RWPE1 (cell line): ENCODE data around the gene ESR2.
"Not testable (repeated sequence)": the region's sequence is repeated elsewhere in the genome, so short reads cannot be mapped to it uniquely, and the experiment has no call there.

Experiments
- CTCF ChIA-PET: fragments of 350-600 bp; sonication (Branson Sonifier 250); formaldehyde crosslinking; extraction: SDS; loops from one replicate; lab custom pipeline; 2021; lab: Yijun Ruan, JAX
- POLR2A ChIA-PET: fragments of 400-600 bp; formaldehyde crosslinking; extraction: SDS; loops from one replicate; lab custom pipeline; 2020; ENCODE audit warnings: antibody characterized with exemption; ENCODE audit not compliant: low non-redundant PET; lab: Yijun Ruan, JAX
- DNase-seq: peaks from one replicate; pipeline ENCODE4 v3.0.0; 2012; ENCODE audit warnings: low spot score
- H3K27ac ChIP-seq: fragments of 450-650 bp; 2 replicates; pipeline ENCODE4 v1.5.1; 2017
- CTCF ChIP-seq: fragments of 450-650 bp; conservative IDR thresholded peaks from 2 replicates; pipeline ENCODE4 v1.5.1; 2017; ENCODE audit warnings: low read depth, mild to moderate bottlenecking

ESR2 gene

GRCh38 chr14:64123241-64123822 is 170.8 kb downstream of the ESR2 start:
- ChIA-PET CTCF (no interaction called here), POLR2A (no interaction called here)
- no peak overlapping the region for H3K27ac ChIP-seq
- no peak for DNase-seq
- no peak for TF ChIP-seq CTCF

GRCh38 chr14:64119980-64120379 is 174.2 kb downstream of the ESR2 start:
- ChIA-PET POLR2A (no interaction called here), CTCF (no interaction called here)
- DNase-seq = no peak
- no peak overlapping the region for H3K27ac ChIP-seq
- no peak for TF ChIP-seq CTCF

GRCh38 chr14:64119500-64119899 is 174.7 kb downstream of the ESR2 start:
- CTCF ChIA-PET = no interaction called here
- no peak overlapping the region for H3K27ac ChIP-seq
- POLR2A ChIA-PET = no interaction called here
- no peak for TF ChIP-seq CTCF
- no peak for DNase-seq

- TF ChIP-seq CTCF = no peak
- CTCF ChIA-PET = no interaction called here
- POLR2A ChIA-PET = no interaction called here
- H3K27ac ChIP-seq = peak overlapping the region; percentile 99
- DNase-seq = no peak
Observed at GRCh38 chr14:64118892-64119291, 175.3 kb downstream of the ESR2 start.

GRCh38 chr14:64118403-64118742 is 175.8 kb downstream of the ESR2 start:
- DNase-seq, CTCF ChIA-PET, POLR2A ChIA-PET: not testable (repeated sequence)
- H3K27ac ChIP-seq = peak overlapping the region; percentile 99

- TF ChIP-seq CTCF = no peak
- H3K27ac ChIP-seq = peak overlapping the region; percentile 99
- ChIA-PET CTCF (no interaction called here), POLR2A (no interaction called here)
- DNase-seq = peak; percentile 85
Observed at GRCh38 chr14:64117671-64118402, 176.3 kb downstream of the ESR2 start.

- ChIA-PET POLR2A (no interaction called here), CTCF (no interaction called here)
- no peak for TF ChIP-seq CTCF
- H3K27ac ChIP-seq = peak overlapping the region; percentile 99
- no peak for DNase-seq
Observed at GRCh38 chr14:64115401-64115800, 178.8 kb downstream of the ESR2 start.
